ENCODE measurements around the gene TNIK.

The TNIK gene

DNA sequence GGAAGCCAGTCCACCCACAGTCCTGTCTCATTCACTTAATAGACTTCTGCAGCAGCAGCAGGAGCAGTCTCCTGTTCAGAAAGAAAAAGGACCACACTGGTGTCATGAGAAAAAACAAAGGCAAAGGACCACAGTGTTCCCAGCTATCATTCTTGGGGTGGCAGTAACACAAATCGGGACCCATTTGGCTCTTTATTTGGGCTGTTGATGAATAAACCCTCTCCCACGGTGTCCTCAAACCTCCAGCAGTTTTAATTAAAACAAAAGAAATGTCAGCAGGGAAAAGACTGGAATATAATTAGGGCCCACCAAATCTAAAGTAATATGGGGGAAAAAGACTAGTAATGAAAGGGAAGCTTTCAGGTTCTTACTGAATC lies 223.2 kb downstream of the TNIK start:
- TF ChIP-seq CTCF (IDR thresholded peaks at IDR 0.05; ENCODE audit: low read depth, low read length), result no peak
- no peaks in the 10 kb centered on the region for H3K4me1 ChIP-seq
- H3K36me3 ChIP-seq, result no peaks in the 10 kb centered on the region

DNA sequence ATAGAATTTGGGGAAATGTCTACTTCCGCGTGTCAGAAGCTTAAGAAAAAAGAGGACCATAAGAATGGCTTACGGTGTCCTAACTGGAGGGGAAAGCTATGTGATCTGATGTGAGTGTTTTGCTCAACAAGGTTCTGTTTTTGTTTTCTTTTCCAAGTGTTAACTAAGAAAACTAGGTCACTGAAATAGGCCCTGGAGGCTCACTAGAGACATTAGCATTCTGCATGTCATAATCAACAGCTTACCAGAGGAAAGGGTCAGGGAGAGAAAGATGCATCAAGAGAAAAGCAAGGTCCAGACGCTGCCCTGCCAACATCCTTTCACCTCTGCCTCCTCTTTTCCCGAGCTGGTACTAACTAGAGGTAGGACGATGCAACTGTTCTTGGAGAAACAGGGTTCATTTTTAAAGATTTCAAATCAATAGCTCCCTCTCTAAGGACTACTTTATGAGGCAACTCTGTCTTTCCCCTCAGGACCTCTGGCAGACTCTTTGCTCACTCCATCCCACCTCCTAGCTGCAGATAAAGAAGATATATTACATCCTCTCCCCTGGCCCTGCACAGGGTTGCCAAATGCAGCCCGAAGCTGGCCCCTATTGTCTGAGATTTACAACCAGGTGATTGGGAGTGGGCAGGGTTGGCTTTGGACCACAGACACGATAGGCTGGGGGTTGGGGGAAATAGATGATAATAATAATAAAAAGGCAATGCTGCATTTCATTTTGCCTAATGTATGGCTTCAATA lies 223.8 kb downstream of the TNIK start:
- TF ChIP-seq CTCF (IDR thresholded peaks at IDR 0.05; ENCODE audit: low read depth, low read length), result no peak
- peaks cover 2% of the 10 kb centered on the region; the same call in 1 of the 2 replicates for H3K4me1 ChIP-seq
- DNase-seq, result peak; percentile 25
- no peaks in the 10 kb centered on the region for H3K27me3 ChIP-seq
- no peak overlapping the region for H3K4me3 ChIP-seq (ENCODE audit: low read depth, low read length)
- H3K9me3 ChIP-seq, result no peaks in the 10 kb centered on the region
- H3K36me3 ChIP-seq, result no peaks in the 10 kb centered on the region

More for the DNA sequence above, 223.2 kb downstream of the TNIK start:
- Histone ChIP-seq H3K9me3 (no peaks in the 10 kb centered on the region), H3K27me3 (no peaks in the 10 kb centered on the region), H3K4me3 (ENCODE audit: low read depth, low read length) (no peak overlapping the region)
- DNase-seq, result no peak

DNA sequence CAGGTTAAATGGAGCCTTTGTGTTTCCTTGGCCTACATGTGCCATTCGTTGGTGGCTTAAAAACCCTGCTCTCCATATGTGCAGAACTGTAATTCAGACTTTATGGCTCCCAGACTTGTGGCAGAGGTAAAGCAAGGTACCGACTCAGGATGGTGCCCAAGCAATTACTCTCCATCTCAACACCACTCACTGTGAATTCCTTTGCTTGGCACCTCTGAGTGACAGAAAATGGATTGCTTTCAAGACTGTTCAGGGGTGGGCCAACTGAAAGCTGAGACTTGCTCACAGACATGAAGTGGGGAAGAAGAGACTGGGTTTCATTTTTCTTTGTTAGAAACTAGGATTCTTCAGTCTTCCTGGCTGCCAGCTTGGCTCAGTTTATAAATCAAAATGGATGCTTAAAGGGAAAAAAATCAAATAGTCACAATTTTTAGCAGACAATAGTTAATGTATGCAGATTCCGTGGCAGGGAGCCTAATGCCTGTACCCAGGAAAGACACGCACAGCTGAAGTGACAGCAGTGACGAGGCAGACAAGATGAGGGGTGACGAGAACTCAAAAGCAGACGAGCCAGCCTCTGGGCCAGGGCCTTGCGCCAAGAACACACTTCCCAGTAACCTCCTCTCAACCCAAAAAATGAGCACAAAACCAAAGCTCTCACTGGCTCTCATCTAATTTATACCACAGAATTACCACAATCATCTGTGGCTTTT lies 225.8 kb downstream of the TNIK start:
- TF ChIP-seq CTCF (IDR thresholded peaks at IDR 0.05; ENCODE audit: low read depth, low read length), result no peak
- H3K4me1 ChIP-seq, result peaks cover 5% of the 10 kb centered on the region
- H3K9me3 ChIP-seq, result no peaks in the 10 kb centered on the region

GRCh38 chr3:171231361-171231760 lies 228.8 kb downstream of the TNIK start:
- no peak for TF ChIP-seq CTCF (IDR thresholded peaks at IDR 0.05; ENCODE audit: low read depth, low read length)
- Histone ChIP-seq H3K27me3 (no peaks in the 10 kb centered on the region), H3K9me3 (no peaks in the 10 kb centered on the region), H3K4me3 (ENCODE audit: low read depth, low read length) (no peak overlapping the region), H3K36me3 (no peaks in the 10 kb centered on the region), H3K4me1 (peaks cover 5% of the 10 kb centered on the region)
- no peak for DNase-seq

More for the DNA sequence above, 225.8 kb downstream of the TNIK start:
- H3K36me3 ChIP-seq, result no peaks in the 10 kb centered on the region
- no peak overlapping the region for H3K4me3 ChIP-seq (ENCODE audit: low read depth, low read length)
- no peaks in the 10 kb centered on the region for H3K27me3 ChIP-seq
- no peak for DNase-seq

DNA sequence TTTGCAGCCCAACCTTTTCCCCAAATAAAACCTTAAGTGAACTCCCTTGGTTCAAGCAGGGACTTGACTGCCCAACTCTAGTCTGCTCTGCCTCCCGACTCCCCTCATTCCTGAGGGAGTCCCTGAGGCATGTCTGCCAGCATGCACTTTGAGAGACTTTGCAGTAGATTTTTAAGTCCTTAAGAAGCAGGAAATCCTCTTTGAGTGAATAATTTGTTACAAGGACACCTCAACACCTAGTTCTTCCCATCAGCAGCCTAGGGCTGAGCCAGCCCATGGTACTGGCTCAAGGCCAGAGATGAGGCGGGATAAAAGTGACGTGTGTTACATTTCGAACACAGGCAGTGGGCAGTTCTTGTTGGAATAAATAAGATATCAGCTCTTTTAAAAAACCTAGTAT lies 229.3 kb downstream of the TNIK start:
- peak; percentile 57 for DNase-seq
- no peaks in the 10 kb centered on the region for H3K27me3 ChIP-seq
- TF ChIP-seq CTCF (IDR thresholded peaks at IDR 0.05; ENCODE audit: low read depth, low read length), result no peak
- H3K36me3 ChIP-seq, result no peaks in the 10 kb centered on the region
- peaks cover 5% of the 10 kb centered on the region for H3K4me1 ChIP-seq
- no peaks in the 10 kb centered on the region for H3K9me3 ChIP-seq
- H3K4me3 ChIP-seq (ENCODE audit: low read depth, low read length), result no peak overlapping the region

GRCh38 chr3:171229173-171229572 lies 231.0 kb downstream of the TNIK start:
- Histone ChIP-seq H3K4me3 (ENCODE audit: low read depth, low read length) (no peak overlapping the region), H3K36me3 (no peaks in the 10 kb centered on the region), H3K4me1 (peaks cover 5% of the 10 kb centered on the region), H3K27me3 (no peaks in the 10 kb centered on the region), H3K9me3 (no peaks in the 10 kb centered on the region)
- TF ChIP-seq CTCF (IDR thresholded peaks at IDR 0.05; ENCODE audit: low read depth, low read length), result no peak
- DNase-seq, result no peak
